Measurements from ENCODE around the gene OR6P1.

The OR6P1 gene

GRCh38 chr1:158520021-158520420 lies 50.4 kb downstream of the OR6P1 start:
- in situ Hi-C loops (cut with MboI; ENCODE audit: low sequenced_read_pairs), result loop anchor here (25.0 kb wide), 1 partner anchor 542 kb away; no protein-coding TSS in a partner anchor

GRCh38 chr1:158516966-158517365 lies 53.4 kb downstream of the OR6P1 start:
- in situ Hi-C loops (cut with MboI; ENCODE audit: low sequenced_read_pairs), result loop anchor here (25.0 kb wide), 1 partner anchor 545 kb away; no protein-coding TSS in a partner anchor
